Left colon (tissue), 2 donors: Measurements from ENCODE around the gene TNFAIP6. TPM values are rescaled to one million over a fixed set of nuclear protein-coding genes. Genes with fewer than 3 reads are reported as not detected.
A peak's percentile ranks its signal among the peaks of the same experiment; 100 is the strongest.
"Not testable (repeated sequence)": the region's sequence is repeated elsewhere in the genome, so short reads cannot be mapped to it uniquely, and the experiment has no call there.

ENCODE experiments used
- ATAC-seq: fragments of 200-7000 bp; cut with Tn5 transposase; one replicate; pipeline ENCODE4 v1.9.1; 2020; ENCODE audit warnings: mild to moderate bottlenecking, moderate library complexity
- DNase-seq, 2 donors: peaks; one replicate each; pipeline ENCODE4 v3.0.0-alpha.2; 2020
- intact Hi-C, 2 donors: fragments of 100-400 bp; cut with DNase I in 1 of 2; cut with micrococcal nuclease in 1 of 2; formaldehyde crosslinking; loops; one replicate each; pipeline versions ENCODE4 v1.11.2 to v1.14.0; 2022; cut with DNase I, micrococcal nuclease
- microRNA-seq, 2 donors: library from miRNA; unstranded; fragments of <30 nt; microRNA quantifications; one replicate each; pipeline versions ENCODE4 v1.1.0 to v1.2.0, GENCODE V29; 2020
- total RNA-seq, 2 donors: library from RNA; stranded (reverse); fragmentation: NEBNext Ultra II Directional; extraction: Animal tissue kit (Norgen Biotek cat#: 25700); gene quantifications; one replicate each; pipeline ENCODE4 v1.2.1, GENCODE V29; 2021
- donor health status: DM: no; HTN: no; CAD: no.
- donor health status: DM: yes; HTN: yes; CAD: no.

The TNFAIP6 gene
- total RNA-seq, 2 donors from 2014 or later = 0.25 TPM; not detected in 1

- DNase-seq = no peak
- no peak for ATAC-seq
- intact Hi-C loops = no loop called here
Measured at GRCh38 chr2:151408788-151409600, 51.6 kb downstream of the TNFAIP6 start.

- DNase-seq (peak; percentile 90), ATAC-seq (peak; percentile 98)
- intact Hi-C loops = loop anchor here in 1 of 2 donors (5.0 kb wide), 1 partner anchor 118 kb away; no protein-coding TSS in a partner anchor
Measured at GRCh38 chr2:151409601-151410484, 52.5 kb downstream of the TNFAIP6 start, which contains the start of gene RIF1. Gene RIF1, plus strand, starts transcription at chr2:151409902. Its CDS starts 522 bp downstream, at chr2:151410424.

- ATAC-seq = peak; percentile 43
- intact Hi-C loops = loop anchor here in 1 of 2 donors (5.0 kb wide), 1 partner anchor 118 kb away; no protein-coding TSS in a partner anchor
- peak; percentile 39 to 52 for DNase-seq
Measured at GRCh38 chr2:151410485-151410834, 53.1 kb downstream of the TNFAIP6 start.

- ATAC-seq = peak; percentile 50
- DNase-seq = no peak
- intact Hi-C loops = no loop called here
Measured at GRCh38 chr2:151417650-151418049, 60.3 kb downstream of the TNFAIP6 start.

GRCh38 chr2:151421681-151422080, 64.3 kb downstream of the TNFAIP6 start:
- ATAC-seq, intact Hi-C loops, DNase-seq: not testable (repeated sequence)

GRCh38 chr2:151422917-151423439, 65.6 kb downstream of the TNFAIP6 start:
- ATAC-seq = no peak
- no peak for DNase-seq
- intact Hi-C loops = no loop called here

GRCh38 chr2:151423760-151424159, 66.4 kb downstream of the TNFAIP6 start:
- no peak for DNase-seq
- ATAC-seq = peak; percentile 53
- intact Hi-C loops = no loop called here

Small RNA genes within 50 kb of the gene (microRNA-seq; reads per million reads assigned to microRNA genes)
- gene MIR4773-1 = 0 reads per million in 2 donors
- 0 reads per million in 2 donors for gene MIR4773-2

Other genes with a start within 250 kb of the TNFAIP6 start
- gene RBM43, start 95.7 kb upstream of the TNFAIP6 start, total RNA-seq = 1 to 10 TPM; 3.1 to 5.0 TPM
- 10 to 100 TPM; 17.0 to 20.1 TPM for gene NMI, start 67.9 kb upstream of the TNFAIP6 start, total RNA-seq
- gene RIF1, start 52.3 kb downstream of the TNFAIP6 start, total RNA-seq = 10 to 100 TPM; 23.5 to 25.9 TPM